ENCODE results near the gene ZNF501.
A peak's percentile ranks its signal among the peaks of the same experiment; 100 is the strongest.

ZNF501 gene

GRCh38 chr3:44761424-44762169 is 32.2 kb downstream of the ZNF501 start, which contains the start of the genes KIAA1143 and KIF15 (continued):
- peak; percentile 33; the same call in 1 of the 2 replicates for TF ChIP-seq ZNF280D (tag by site-specific recombination; IDR thresholded peaks at IDR 0.05)
- TF ChIP-seq ZFHX2 (tag by site-specific recombination; conservative IDR thresholded peaks at IDR 0.05) = peak; percentile 89
- TF ChIP-seq GFI1B (tag by site-specific recombination; IDR thresholded peaks at IDR 0.05) = no peak
- peak; percentile 72 for TF ChIP-seq ZBTB26 (tag by site-specific recombination; optimal IDR thresholded peaks at IDR 0.05)
- peak; percentile 90 for TF ChIP-seq ZNF561 (tag by site-specific recombination; IDR thresholded peaks at IDR 0.05; ENCODE audit: borderline replicate concordance)
- peak; percentile 71 for TF ChIP-seq ZNF518A (tag by site-specific recombination; conservative IDR thresholded peaks at IDR 0.05; ENCODE audit: low read depth)
- TF ChIP-seq KLF9 (tag by site-specific recombination; IDR thresholded peaks at IDR 0.05; ENCODE audit: low read depth) = peak; percentile 93
- TF ChIP-seq TRIM28 (IDR thresholded peaks at IDR 0.05; ENCODE audit: borderline replicate concordance, low read length) = peak; percentile 74; the same call in 1 of the 2 replicates
- TF ChIP-seq ZBTB7A (tag by site-specific recombination; IDR thresholded peaks at IDR 0.05; ENCODE audit: low read depth) = no peak
- no peak for TF ChIP-seq ZNF664 (tag by site-specific recombination; IDR thresholded peaks at IDR 0.05)
- TF ChIP-seq SP3 (tag by site-specific recombination; IDR thresholded peaks at IDR 0.05) = peak; percentile 96
- TF ChIP-seq ZNF488 (tag by site-specific recombination; IDR thresholded peaks at IDR 0.05) = no peak
- TF ChIP-seq ZNF174 (tag by site-specific recombination; IDR thresholded peaks at IDR 0.05) = no peak
- peak; percentile 85 for TF ChIP-seq KLF8 (tag by site-specific recombination; IDR thresholded peaks at IDR 0.05)
- TF ChIP-seq EGR2 (tag by site-specific recombination; IDR thresholded peaks at IDR 0.05; ENCODE audit: low read depth) = peak; percentile 75
- peak; percentile 68 for TF ChIP-seq SETDB1 (IDR thresholded peaks at IDR 0.05; ENCODE audit: insufficient read length, low read length)
- peak; percentile 83 for TF ChIP-seq ZNF335 (tag by site-specific recombination; conservative IDR thresholded peaks at IDR 0.05)
- TF ChIP-seq BCL11A (tag by site-specific recombination; IDR thresholded peaks at IDR 0.05; ENCODE audit: low read depth) = no peak
- TF ChIP-seq YY2 (tag by site-specific recombination; IDR thresholded peaks at IDR 0.05) = peak; percentile 98
- TF ChIP-seq ZNF776 (tag by site-specific recombination; IDR thresholded peaks at IDR 0.05; ENCODE audit: borderline replicate concordance) = no peak
- TF ChIP-seq ZNF501 (tag by site-specific recombination; IDR thresholded peaks at IDR 0.05) = peak; percentile 81
- TF ChIP-seq ZFP69B (tag by site-specific recombination; IDR thresholded peaks at IDR 0.05) = peak; percentile 55; the same call in 1 of the 2 replicates
- TF ChIP-seq ZFP37 (tag by site-specific recombination; IDR thresholded peaks at IDR 0.05) = no peak; the same call in 1 of the 2 replicates
- TF ChIP-seq ZNF660 (tag by site-specific recombination; IDR thresholded peaks at IDR 0.05) = peak; percentile 80
- no peak for TF ChIP-seq ZNF560 (tag by site-specific recombination; IDR thresholded peaks at IDR 0.05; ENCODE audit: borderline replicate concordance)
- peak; percentile 31; the same call in 1 of the 2 replicates for TF ChIP-seq GLIS1 (tag by site-specific recombination; IDR thresholded peaks at IDR 0.05)
- TF ChIP-seq ZNF596 (tag by site-specific recombination; IDR thresholded peaks at IDR 0.05) = no peak
- peak; percentile 84; the same call in 1 of the 2 replicates for TF ChIP-seq ZNF391 (tag by site-specific recombination; IDR thresholded peaks at IDR 0.05; ENCODE audit: borderline replicate concordance, low read depth)
- TF ChIP-seq FEZF1 (tag by site-specific recombination; IDR thresholded peaks at IDR 0.05) = no peak
- no peak for TF ChIP-seq ZNF747 (tag by site-specific recombination; IDR thresholded peaks at IDR 0.05)
- no peak; the same call in 1 of the 2 replicates for TF ChIP-seq ZNF623 (tag by site-specific recombination; IDR thresholded peaks at IDR 0.05)

Measured in HEK293 (cell line).